ENCODE data around the gene GAK. TPM values are rescaled to one million over a fixed set of nuclear protein-coding genes. Genes with fewer than 3 reads are reported as not detected.

GAK gene
- polyA plus RNA-seq, 1 donor (not counting 4 experiments of a cell fraction or from before 2014, with no cell fraction given) = 18.4 TPM

- no peak for TF ChIP-seq EZH2 (IDR thresholded peaks at IDR 0.05; ENCODE audit: low read length)
- TF ChIP-seq CTCF (optimal IDR thresholded peaks at IDR 0.05 in 1 of 3, IDR thresholded peaks at IDR 0.05 in 1 of 3, conservative IDR thresholded peaks at IDR 0.05 in 1 of 3; ENCODE audit: extremely low read depth in 1 of 3, insufficient read depth in 2 of 3, low read length in 3 of 3) = no peak
- no peaks in the 10 kb centered on the region for H4K20me1 ChIP-seq (ENCODE audit: control insufficient read depth, extremely low read depth, insufficient read depth, low read length)
- no peak overlapping the region for H3K27ac ChIP-seq (ENCODE audit: control insufficient read depth, insufficient read depth, low read length)
- no peaks in the 10 kb centered on the region for H3K9me1 ChIP-seq (ENCODE audit: control insufficient read depth, extremely low read depth, insufficient read depth, low read length)
- H3K4me3 ChIP-seq (ENCODE audit: control insufficient read depth in 2 of 3, extremely low read depth in 1 of 3, insufficient read depth in 2 of 3, low read depth in 1 of 3, low read length in 3 of 3) = no peak overlapping the region
- H3K27me3 ChIP-seq (ENCODE audit: control insufficient read depth, extremely low read depth, insufficient read depth, low read length) = peaks cover 30% of the 10 kb centered on the region
- H3K79me2 ChIP-seq (ENCODE audit: control insufficient read depth, insufficient read depth, low read length) = no peaks in the 10 kb centered on the region
- FAIRE-seq (no peak), DNase-seq (ENCODE audit: low read depth, low spot score) (no peak)
- no peak overlapping the region for H2AFZ ChIP-seq (ENCODE audit: control insufficient read depth, low read length)
- H3K4me2 ChIP-seq (ENCODE audit: control insufficient read depth, extremely low read depth, insufficient read depth, low read depth, low read length) = no peak overlapping the region
- H3K4me1 ChIP-seq (ENCODE audit: control insufficient read depth, extremely low read depth, insufficient read depth, low read length) = no peaks in the 10 kb centered on the region
- H3K9me3 ChIP-seq (ENCODE audit: control insufficient read depth, low read depth, low read length) = peaks cover 3% of the 10 kb centered on the region
- no peak overlapping the region for H3K9ac ChIP-seq (ENCODE audit: control insufficient read depth, extremely low read depth, insufficient read depth, low read length)
- H3K36me3 ChIP-seq (ENCODE audit: control insufficient read depth in 2 of 2, extremely low read depth in 1 of 2, insufficient read depth in 2 of 2, low read length in 2 of 2) = no peaks in the 10 kb centered on the region
- dilution Hi-C loops (cut with MboI; ENCODE audit: extremely low pct_ligation_motif_present, low sequenced_read_pairs) = no loop called here
These were observed 100.7 kb downstream of the GAK start for GRCh38 chr4:831483-831805.

GRCh38 chr4:830601-831482 lies 101.3 kb downstream of the GAK start:
- no peak for FAIRE-seq
- no peak for TF ChIP-seq CTCF (optimal IDR thresholded peaks at IDR 0.05 in 1 of 3, IDR thresholded peaks at IDR 0.05 in 1 of 3, conservative IDR thresholded peaks at IDR 0.05 in 1 of 3; ENCODE audit: extremely low read depth in 1 of 3, insufficient read depth in 2 of 3, low read length in 3 of 3)
- TF ChIP-seq EZH2 (IDR thresholded peaks at IDR 0.05; ENCODE audit: low read length) = no peak
- H4K20me1 ChIP-seq (ENCODE audit: control insufficient read depth, extremely low read depth, insufficient read depth, low read length) = no peaks in the 10 kb centered on the region
- H3K9me3 ChIP-seq (ENCODE audit: control insufficient read depth, low read depth, low read length) = peaks cover 3% of the 10 kb centered on the region
- H2AFZ ChIP-seq (ENCODE audit: control insufficient read depth, low read length) = no peak overlapping the region
- H3K4me1 ChIP-seq (ENCODE audit: control insufficient read depth, extremely low read depth, insufficient read depth, low read length) = no peaks in the 10 kb centered on the region
- H3K27ac ChIP-seq (ENCODE audit: control insufficient read depth, insufficient read depth, low read length) = no peak overlapping the region
- H3K79me2 ChIP-seq (ENCODE audit: control insufficient read depth, insufficient read depth, low read length) = no peaks in the 10 kb centered on the region
- H3K4me3 ChIP-seq (ENCODE audit: control insufficient read depth in 2 of 3, extremely low read depth in 1 of 3, insufficient read depth in 2 of 3, low read depth in 1 of 3, low read length in 3 of 3) = no peak overlapping the region
- no peak for DNase-seq (ENCODE audit: low read depth, low spot score)
- H3K4me2 ChIP-seq (ENCODE audit: control insufficient read depth, extremely low read depth, insufficient read depth, low read depth, low read length) = no peak overlapping the region
- no peaks in the 10 kb centered on the region for H3K36me3 ChIP-seq (ENCODE audit: control insufficient read depth in 2 of 2, extremely low read depth in 1 of 2, insufficient read depth in 2 of 2, low read length in 2 of 2)
- no peak overlapping the region for H3K9ac ChIP-seq (ENCODE audit: control insufficient read depth, extremely low read depth, insufficient read depth, low read length)
- dilution Hi-C loops (cut with MboI; ENCODE audit: extremely low pct_ligation_motif_present, low sequenced_read_pairs) = no loop called here
- no peaks in the 10 kb centered on the region for H3K9me1 ChIP-seq (ENCODE audit: control insufficient read depth, extremely low read depth, insufficient read depth, low read length)
- H3K27me3 ChIP-seq (ENCODE audit: control insufficient read depth, extremely low read depth, insufficient read depth, low read length) = peaks cover 30% of the 10 kb centered on the region

All from keratinocyte (primary cell).